SK-N-SH treated with all-trans-retinoic acid at 6 μM for 48 hours (cell line): Measurements from ENCODE around the gene ASCC1.

Experiments
- ARNTL ChIP-seq: fragments of 450-650 bp; formaldehyde crosslinking; IDR thresholded peaks from 2 replicates; pipeline ENCODE4 v1.5.0; 2020; ENCODE audit warnings: low read depth, mild to moderate bottlenecking, moderate library complexity, borderline replicate concordance
- BACH2 ChIP-seq: fragments of 250-450 bp; sonication (Bioruptor Pico); IDR thresholded peaks from 2 replicates; pipeline ENCODE4 v1.9.0; 2021; ENCODE audit warnings: mild to moderate bottlenecking, borderline replicate concordance
- CSDC2 ChIP-seq: fragments of 250-450 bp; sonication (Bioruptor Pico); IDR thresholded peaks from 2 replicates; pipeline ENCODE4 v1.5.0; 2020; ENCODE audit warnings: mild to moderate bottlenecking, moderate library complexity
- CSRNP3 ChIP-seq: fragments of 250-450 bp; sonication (Bioruptor Pico); IDR thresholded peaks from 2 replicates; pipeline ENCODE4 v1.5.1; 2021; ENCODE audit warnings: mild to moderate bottlenecking, moderate library complexity
- ESRRG ChIP-seq: fragments of 250-450 bp; sonication (Bioruptor Pico); IDR thresholded peaks from 2 replicates; pipeline ENCODE4 v1.6.1; 2021; ENCODE audit warnings: mild to moderate bottlenecking
- GLIS3 ChIP-seq: fragments of 250-450 bp; sonication (Bioruptor Pico); IDR thresholded peaks from 2 replicates; pipeline ENCODE4 v1.5.0; 2020; ENCODE audit warnings: mild to moderate bottlenecking, moderate library complexity
- PPARA ChIP-seq: fragments of 250-450 bp; sonication (Bioruptor Pico); IDR thresholded peaks from 2 replicates; pipeline ENCODE4 v1.5.0; 2020; ENCODE audit warnings: mild to moderate bottlenecking, borderline replicate concordance
- RARB ChIP-seq: fragments of 250-450 bp; sonication (Bioruptor Pico); IDR thresholded peaks from 2 replicates; pipeline ENCODE4 v1.8.0; 2021; ENCODE audit warnings: mild to moderate bottlenecking, moderate library complexity
- TCF4 ChIP-seq: fragments of 250-450 bp; sonication (Bioruptor Pico); IDR thresholded peaks from 2 replicates; pipeline ENCODE4 v1.8.0; 2021; ENCODE audit warnings: mild to moderate bottlenecking, moderate library complexity, borderline replicate concordance
- ZFP30 ChIP-seq: fragments of 450-650 bp; formaldehyde crosslinking; IDR thresholded peaks from 2 replicates; pipeline ENCODE4 v1.5.0; 2022; ENCODE audit warnings: mild to moderate bottlenecking, moderate library complexity
- ZNF70 ChIP-seq: fragments of 450-650 bp; formaldehyde crosslinking; IDR thresholded peaks from 2 replicates; pipeline ENCODE4 v1.5.0; 2020; ENCODE audit warnings: mild to moderate bottlenecking, moderate library complexity
- ZNF8 ChIP-seq: fragments of 450-650 bp; formaldehyde crosslinking; IDR thresholded peaks from 2 replicates; pipeline ENCODE4 v1.5.0; 2020; ENCODE audit warnings: mild to moderate bottlenecking, moderate library complexity
- TF ChIP-seq, protein P1 (sequence below): fragments of 250-450 bp; sonication (Bioruptor Pico); IDR thresholded peaks from 2 replicates; pipeline ENCODE4 v1.8.0; 2021; ENCODE audit warnings: low read depth, mild to moderate bottlenecking, moderate library complexity, borderline replicate concordance
- TF ChIP-seq, protein P2 (sequence below): fragments of 250-450 bp; sonication (Bioruptor Pico); IDR thresholded peaks from 2 replicates; pipeline ENCODE4 v1.8.0; 2020; ENCODE audit warnings: mild to moderate bottlenecking, moderate library complexity, borderline replicate concordance

DNA sequence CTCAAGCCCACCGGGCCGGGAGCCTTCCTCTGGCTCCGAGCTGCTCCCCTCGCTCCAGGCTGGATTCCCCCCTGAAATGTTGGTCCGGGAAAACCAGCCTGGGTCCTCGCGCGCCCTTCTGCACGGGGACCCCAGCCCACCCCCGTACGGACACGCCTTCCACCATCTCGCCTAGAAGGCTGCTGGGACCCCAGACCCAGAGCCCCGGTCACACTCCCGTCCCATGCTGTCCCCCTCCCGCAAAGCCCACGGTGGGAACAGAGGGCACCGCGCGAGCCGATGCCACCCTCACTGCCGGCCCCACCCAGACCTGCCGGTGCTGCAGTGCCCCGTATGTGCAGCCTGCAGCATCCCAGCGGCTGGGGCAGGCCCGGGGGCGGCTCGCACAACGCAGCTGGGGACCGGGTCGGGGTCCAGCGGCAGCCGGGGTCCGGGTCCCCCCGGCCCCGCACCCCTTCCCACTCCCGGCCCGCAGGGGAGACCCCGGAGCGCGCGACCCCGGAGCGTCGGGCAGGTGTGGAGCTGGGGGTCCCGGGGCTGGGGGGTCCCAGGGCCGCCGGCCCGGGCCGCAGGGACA, 128.6 kb downstream of the ASCC1 start:
- TF ChIP-seq BACH2 (CRISPR knock-in tag) (no peak), TCF4 (no peak), ARNTL (CRISPR knock-in tag) (no peak), ZNF70 (CRISPR knock-in tag) (no peak), ESRRG (CRISPR knock-in tag) (no peak), ZNF8 (CRISPR knock-in tag) (no peak), RARB (no peak), CSDC2 (no peak), PPARA (CRISPR knock-in tag) (no peak), CSRNP3 (no peak), ZFP30 (CRISPR knock-in tag) (no peak), GLIS3 (CRISPR knock-in tag) (no peak)
- TF ChIP-seq, protein P1, sequence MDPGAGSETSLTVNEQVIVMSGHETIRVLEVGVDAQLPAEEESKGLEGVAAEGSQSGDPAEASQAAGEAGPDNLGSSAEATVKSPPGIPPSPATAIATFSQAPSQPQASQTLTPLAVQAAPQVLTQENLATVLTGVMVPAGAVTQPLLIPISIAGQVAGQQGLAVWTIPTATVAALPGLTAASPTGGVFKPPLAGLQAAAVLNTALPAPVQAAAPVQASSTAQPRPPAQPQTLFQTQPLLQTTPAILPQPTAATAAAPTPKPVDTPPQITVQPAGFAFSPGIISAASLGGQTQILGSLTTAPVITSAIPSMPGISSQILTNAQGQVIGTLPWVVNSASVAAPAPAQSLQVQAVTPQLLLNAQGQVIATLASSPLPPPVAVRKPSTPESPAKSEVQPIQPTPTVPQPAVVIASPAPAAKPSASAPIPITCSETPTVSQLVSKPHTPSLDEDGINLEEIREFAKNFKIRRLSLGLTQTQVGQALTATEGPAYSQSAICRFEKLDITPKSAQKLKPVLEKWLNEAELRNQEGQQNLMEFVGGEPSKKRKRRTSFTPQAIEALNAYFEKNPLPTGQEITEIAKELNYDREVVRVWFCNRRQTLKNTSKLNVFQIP (CRISPR knock-in tag) = no peak
- TF ChIP-seq, protein P2, sequence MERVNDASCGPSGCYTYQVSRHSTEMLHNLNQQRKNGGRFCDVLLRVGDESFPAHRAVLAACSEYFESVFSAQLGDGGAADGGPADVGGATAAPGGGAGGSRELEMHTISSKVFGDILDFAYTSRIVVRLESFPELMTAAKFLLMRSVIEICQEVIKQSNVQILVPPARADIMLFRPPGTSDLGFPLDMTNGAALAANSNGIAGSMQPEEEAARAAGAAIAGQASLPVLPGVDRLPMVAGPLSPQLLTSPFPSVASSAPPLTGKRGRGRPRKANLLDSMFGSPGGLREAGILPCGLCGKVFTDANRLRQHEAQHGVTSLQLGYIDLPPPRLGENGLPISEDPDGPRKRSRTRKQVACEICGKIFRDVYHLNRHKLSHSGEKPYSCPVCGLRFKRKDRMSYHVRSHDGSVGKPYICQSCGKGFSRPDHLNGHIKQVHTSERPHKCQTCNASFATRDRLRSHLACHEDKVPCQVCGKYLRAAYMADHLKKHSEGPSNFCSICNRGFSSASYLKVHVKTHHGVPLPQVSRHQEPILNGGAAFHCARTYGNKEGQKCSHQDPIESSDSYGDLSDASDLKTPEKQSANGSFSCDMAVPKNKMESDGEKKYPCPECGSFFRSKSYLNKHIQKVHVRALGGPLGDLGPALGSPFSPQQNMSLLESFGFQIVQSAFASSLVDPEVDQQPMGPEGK = no peak
